HepG2 (cell line): ENCODE results near the gene LSMEM2. TPM values are rescaled to one million over a fixed set of nuclear protein-coding genes. Genes with fewer than 3 reads are reported as not detected.

Experiments used
- FOXJ3 ChIP-seq: sonication (generic); formaldehyde crosslinking; IDR thresholded peaks from 2 replicates; pipeline ENCODE4 v1.4.0; 2020; ENCODE audit warnings: missing genetic modification reagents, mild to moderate bottlenecking, borderline replicate concordance
- HNRNPL ChIP-seq: fragments of 200-400 bp; formaldehyde crosslinking; IDR thresholded peaks from 2 replicates; pipeline ENCODE4 v1.6.1; 2017; ENCODE audit warnings: mild to moderate bottlenecking, low read depth, low read length
- HOXA7 ChIP-seq: sonication (generic); formaldehyde crosslinking; IDR thresholded peaks from 2 replicates; pipeline ENCODE4 v1.8.1; 2022; ENCODE audit warnings: mild to moderate bottlenecking, missing genetic modification reagents, moderate library complexity
- KDM4B ChIP-seq: sonication (generic); formaldehyde crosslinking; IDR thresholded peaks from 2 replicates; pipeline ENCODE4 v1.4.0; 2020; ENCODE audit warnings: missing genetic modification reagents
- KLF16 ChIP-seq, 2 experiments: sonication (generic) in 1 of 2; formaldehyde crosslinking in 1 of 2; IDR thresholded peaks; 2 replicates each; pipeline versions ENCODE4 v1.6.1 to v1.8.0; 2016 to 2023; ENCODE audit warnings: missing genetic modification reagents in 2 of 2, missing compliant biosample characterization in 1 of 2
- ONECUT2 ChIP-seq: sonication (generic); formaldehyde crosslinking; IDR thresholded peaks from 2 replicates; pipeline ENCODE4 v1.4.0; 2020; ENCODE audit warnings: missing genetic modification reagents
- PAX8 ChIP-seq: sonication (generic); formaldehyde crosslinking; IDR thresholded peaks from 2 replicates; pipeline ENCODE4 v1.8.0; 2022; ENCODE audit warnings: mild to moderate bottlenecking, missing genetic modification reagents, borderline replicate concordance
- SKI ChIP-seq: fragments of 450-650 bp; IDR thresholded peaks from one replicate; pipeline ENCODE4 v1.6.1; 2018; ENCODE audit warnings: mild to moderate bottlenecking; ENCODE audit not compliant: partially characterized antibody
- SNRNP70 ChIP-seq: fragments of 200-400 bp; formaldehyde crosslinking; IDR thresholded peaks from 2 replicates; pipeline ENCODE4 v1.6.1; 2017; ENCODE audit warnings: mild to moderate bottlenecking, low read depth, low read length, moderate library complexity
- ZFP1 ChIP-seq: IDR thresholded peaks from 2 replicates; pipeline ENCODE4 v1.6.1; 2016
- ZNF24 ChIP-seq: fragments of 450-650 bp; IDR thresholded peaks from 2 replicates; pipeline ENCODE4 v1.6.1; 2017; ENCODE audit warnings: antibody characterized with exemption, mild to moderate bottlenecking
- ZNF543 ChIP-seq: sonication (generic); formaldehyde crosslinking; IDR thresholded peaks from 2 replicates; pipeline ENCODE4 v1.4.0; 2020; ENCODE audit warnings: mild to moderate bottlenecking, missing genetic modification reagents
- ZNF678 ChIP-seq: sonication (generic); formaldehyde crosslinking; IDR thresholded peaks from 2 replicates; pipeline ENCODE4 v1.4.0; 2020; ENCODE audit warnings: mild to moderate bottlenecking, missing genetic modification reagents
- polyA plus RNA-seq, 8 experiments: library from polyadenylated mRNA; depleted of rRNA in 3 of 8; stranded (reverse) in 7 of 8; unstranded in 1 of 8; fragments of >200 nt; fragmentation: Illumina TruSeq in 4 of 8; extraction: Trizol in 4 of 8; gene quantifications; 2 replicates each; pipeline versions ENCODE4 v1.2.1 to v1.2.3, GENCODE V29; 2011 to 2016; ENCODE audit warnings: low read depth in 4 of 8, missing spikeins in 1 of 8, mixed read lengths in 1 of 8; ENCODE audit not compliant: insufficient read depth in 1 of 8
- total RNA-seq, 5 experiments: library from RNA; depleted of rRNA; stranded (reverse); fragments of >200 nt; fragmentation: Illumina TruSeq; extraction: Trizol; gene quantifications; 2 replicates each; pipeline ENCODE4 v1.2.3, GENCODE V29; 2016; ENCODE audit warnings: low read depth in 1 of 5
- TF ChIP-seq, protein P1 (sequence below): sonication (generic); IDR thresholded peaks from 2 replicates; pipeline ENCODE4 v1.6.1; 2016; ENCODE audit warnings: low read depth, borderline replicate concordance
- TF ChIP-seq, protein P2 (sequence below): sonication (generic); formaldehyde crosslinking; IDR thresholded peaks from 2 replicates; pipeline ENCODE4 v1.4.0; 2020; ENCODE audit warnings: missing genetic modification reagents
- TF ChIP-seq, protein P3 (sequence below): sonication (generic); formaldehyde crosslinking; IDR thresholded peaks from 2 replicates; pipeline ENCODE4 v1.5.0; 2020; ENCODE audit warnings: mild to moderate bottlenecking, missing genetic modification reagents, moderate library complexity
- TF ChIP-seq, protein P4 (sequence below): sonication (generic); formaldehyde crosslinking; IDR thresholded peaks from 2 replicates; pipeline ENCODE4 v1.5.0; 2020; ENCODE audit warnings: missing genetic modification reagents
- TF ChIP-seq, protein P5 (sequence below): sonication (generic); formaldehyde crosslinking; IDR thresholded peaks from 2 replicates; pipeline ENCODE4 v1.4.0; 2020; ENCODE audit warnings: missing genetic modification reagents
- TF ChIP-seq, protein P6 (sequence below): sonication (generic); formaldehyde crosslinking; IDR thresholded peaks from 2 replicates; pipeline ENCODE4 v1.5.1; 2020; ENCODE audit warnings: missing genetic modification reagents, mild to moderate bottlenecking, borderline replicate concordance
- TF ChIP-seq, protein P7 (sequence below): IDR thresholded peaks from 2 replicates; pipeline ENCODE4 v1.6.1; 2016; ENCODE audit warnings: missing compliant biosample characterization, missing genetic modification reagents, borderline replicate concordance
- TF ChIP-seq, protein P8 (sequence below): sonication (generic); formaldehyde crosslinking; IDR thresholded peaks from 2 replicates; pipeline ENCODE4 v1.4.0; 2020; ENCODE audit warnings: missing genetic modification reagents

The LSMEM2 gene
- total and polyA plus RNA-seq, 2 of the 13 experiments (the other 11 are each of a cell fraction or from before 2014, with no cell fraction given) = 0.07 to 0.41 TPM

DNA sequence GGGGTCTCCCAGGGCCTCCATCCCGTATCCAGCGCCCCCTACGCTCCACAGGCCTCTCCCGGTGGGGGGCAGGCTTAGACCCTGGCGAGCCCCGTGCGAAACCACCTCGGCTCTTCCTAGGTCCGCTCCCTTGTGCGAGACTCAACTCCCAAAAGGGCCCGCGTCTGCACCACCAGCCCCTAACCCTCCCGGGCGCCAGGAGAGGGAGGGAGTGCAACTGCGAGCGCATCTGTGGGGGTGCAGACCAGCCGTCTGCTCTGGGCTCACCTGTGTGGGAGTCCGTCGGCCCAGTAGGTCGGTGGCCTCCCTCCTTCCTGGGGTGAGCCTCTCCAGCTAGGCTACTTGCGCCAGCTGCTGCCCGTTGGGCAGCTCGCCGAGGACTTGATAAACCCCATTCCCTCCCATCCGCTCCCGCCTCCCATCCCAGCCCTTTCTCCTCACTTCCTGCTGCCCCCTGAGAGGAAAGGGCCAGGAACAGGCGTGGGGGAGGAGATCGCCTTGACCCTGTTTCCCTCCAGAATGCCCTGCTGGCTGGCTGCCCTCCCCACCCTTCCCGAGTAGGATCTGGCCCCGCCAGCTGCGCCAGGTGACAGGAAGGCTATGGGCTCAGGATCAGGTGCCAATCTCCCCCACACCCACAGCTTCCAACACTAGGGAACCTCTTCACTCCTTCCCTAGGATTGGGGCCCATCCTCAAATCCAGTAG, 43.7 kb downstream of the LSMEM2 start, which contains the start of gene HYAL2 (continued):
- TF ChIP-seq, protein P1, sequence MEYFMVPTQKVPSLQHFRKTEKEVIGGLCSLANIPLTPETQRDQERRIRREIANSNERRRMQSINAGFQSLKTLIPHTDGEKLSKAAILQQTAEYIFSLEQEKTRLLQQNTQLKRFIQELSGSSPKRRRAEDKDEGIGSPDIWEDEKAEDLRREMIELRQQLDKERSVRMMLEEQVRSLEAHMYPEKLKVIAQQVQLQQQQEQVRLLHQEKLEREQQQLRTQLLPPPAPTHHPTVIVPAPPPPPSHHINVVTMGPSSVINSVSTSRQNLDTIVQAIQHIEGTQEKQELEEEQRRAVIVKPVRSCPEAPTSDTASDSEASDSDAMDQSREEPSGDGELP = 0 out of 2 replicates have a peak, but pooled peaks have one; percentile 33
- TF ChIP-seq HNRNPL (0 out of 2 replicates have a peak, but pooled peaks have one; percentile 56), ONECUT2 (CRISPR knock-in tag) (no peak), PAX8 (0 out of 2 replicates have a peak, but pooled peaks have one; percentile 27), FOXJ3 (CRISPR knock-in tag) (no peak), KLF16 (CRISPR knock-in tag; IDR thresholded peaks at IDR 0.05) (no peak), ZNF678 (CRISPR knock-in tag) (no peak), KDM4B (no peak), ZNF24 (no peak), SKI (no peak), SNRNP70 (no peak), ZNF543 (0 out of 2 replicates have a peak, but pooled peaks have one; percentile 31), ZFP1 (CRISPR knock-in tag) (no peak), HOXA7 (CRISPR knock-in tag) (no peak)
- TF ChIP-seq, protein P2, sequence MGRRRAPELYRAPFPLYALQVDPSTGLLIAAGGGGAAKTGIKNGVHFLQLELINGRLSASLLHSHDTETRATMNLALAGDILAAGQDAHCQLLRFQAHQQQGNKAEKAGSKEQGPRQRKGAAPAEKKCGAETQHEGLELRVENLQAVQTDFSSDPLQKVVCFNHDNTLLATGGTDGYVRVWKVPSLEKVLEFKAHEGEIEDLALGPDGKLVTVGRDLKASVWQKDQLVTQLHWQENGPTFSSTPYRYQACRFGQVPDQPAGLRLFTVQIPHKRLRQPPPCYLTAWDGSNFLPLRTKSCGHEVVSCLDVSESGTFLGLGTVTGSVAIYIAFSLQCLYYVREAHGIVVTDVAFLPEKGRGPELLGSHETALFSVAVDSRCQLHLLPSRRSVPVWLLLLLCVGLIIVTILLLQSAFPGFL (CRISPR knock-in tag) = no peak
- TF ChIP-seq, protein P3, sequence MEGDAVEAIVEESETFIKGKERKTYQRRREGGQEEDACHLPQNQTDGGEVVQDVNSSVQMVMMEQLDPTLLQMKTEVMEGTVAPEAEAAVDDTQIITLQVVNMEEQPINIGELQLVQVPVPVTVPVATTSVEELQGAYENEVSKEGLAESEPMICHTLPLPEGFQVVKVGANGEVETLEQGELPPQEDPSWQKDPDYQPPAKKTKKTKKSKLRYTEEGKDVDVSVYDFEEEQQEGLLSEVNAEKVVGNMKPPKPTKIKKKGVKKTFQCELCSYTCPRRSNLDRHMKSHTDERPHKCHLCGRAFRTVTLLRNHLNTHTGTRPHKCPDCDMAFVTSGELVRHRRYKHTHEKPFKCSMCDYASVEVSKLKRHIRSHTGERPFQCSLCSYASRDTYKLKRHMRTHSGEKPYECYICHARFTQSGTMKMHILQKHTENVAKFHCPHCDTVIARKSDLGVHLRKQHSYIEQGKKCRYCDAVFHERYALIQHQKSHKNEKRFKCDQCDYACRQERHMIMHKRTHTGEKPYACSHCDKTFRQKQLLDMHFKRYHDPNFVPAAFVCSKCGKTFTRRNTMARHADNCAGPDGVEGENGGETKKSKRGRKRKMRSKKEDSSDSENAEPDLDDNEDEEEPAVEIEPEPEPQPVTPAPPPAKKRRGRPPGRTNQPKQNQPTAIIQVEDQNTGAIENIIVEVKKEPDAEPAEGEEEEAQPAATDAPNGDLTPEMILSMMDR = no peak
- TF ChIP-seq, protein P4, sequence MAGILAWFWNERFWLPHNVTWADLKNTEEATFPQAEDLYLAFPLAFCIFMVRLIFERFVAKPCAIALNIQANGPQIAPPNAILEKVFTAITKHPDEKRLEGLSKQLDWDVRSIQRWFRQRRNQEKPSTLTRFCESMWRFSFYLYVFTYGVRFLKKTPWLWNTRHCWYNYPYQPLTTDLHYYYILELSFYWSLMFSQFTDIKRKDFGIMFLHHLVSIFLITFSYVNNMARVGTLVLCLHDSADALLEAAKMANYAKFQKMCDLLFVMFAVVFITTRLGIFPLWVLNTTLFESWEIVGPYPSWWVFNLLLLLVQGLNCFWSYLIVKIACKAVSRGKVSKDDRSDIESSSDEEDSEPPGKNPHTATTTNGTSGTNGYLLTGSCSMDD (CRISPR knock-in tag) = no peak
- TF ChIP-seq, protein P5, sequence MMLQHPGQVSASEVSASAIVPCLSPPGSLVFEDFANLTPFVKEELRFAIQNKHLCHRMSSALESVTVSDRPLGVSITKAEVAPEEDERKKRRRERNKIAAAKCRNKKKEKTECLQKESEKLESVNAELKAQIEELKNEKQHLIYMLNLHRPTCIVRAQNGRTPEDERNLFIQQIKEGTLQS (CRISPR knock-in tag) = peak; percentile 19; the same call in 1 of the 2 replicates
- TF ChIP-seq, protein P6, sequence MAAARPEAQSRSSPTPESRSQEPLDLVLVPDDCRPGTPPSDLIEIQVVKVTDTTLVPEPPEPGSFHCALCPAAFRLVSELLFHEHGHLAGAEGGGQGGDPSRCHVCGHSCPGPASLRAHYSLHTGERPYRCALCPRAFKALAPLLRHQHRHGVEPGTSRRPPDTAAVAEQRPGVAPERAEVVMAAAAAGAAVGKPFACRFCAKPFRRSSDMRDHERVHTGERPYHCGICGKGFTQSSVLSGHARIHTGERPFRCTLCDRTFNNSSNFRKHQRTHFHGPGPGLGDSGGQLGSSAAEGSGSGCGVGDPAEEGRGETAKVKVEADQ (CRISPR knock-in tag) = no peak
- TF ChIP-seq, protein P7, sequence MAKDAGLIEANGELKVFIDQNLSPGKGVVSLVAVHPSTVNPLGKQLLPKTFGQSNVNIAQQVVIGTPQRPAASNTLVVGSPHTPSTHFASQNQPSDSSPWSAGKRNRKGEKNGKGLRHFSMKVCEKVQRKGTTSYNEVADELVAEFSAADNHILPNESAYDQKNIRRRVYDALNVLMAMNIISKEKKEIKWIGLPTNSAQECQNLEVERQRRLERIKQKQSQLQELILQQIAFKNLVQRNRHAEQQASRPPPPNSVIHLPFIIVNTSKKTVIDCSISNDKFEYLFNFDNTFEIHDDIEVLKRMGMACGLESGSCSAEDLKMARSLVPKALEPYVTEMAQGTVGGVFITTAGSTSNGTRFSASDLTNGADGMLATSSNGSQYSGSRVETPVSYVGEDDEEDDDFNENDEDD (CRISPR knock-in tag) = peak; percentile 14; the same call in 1 of the 2 replicates
- TF ChIP-seq, protein P8, sequence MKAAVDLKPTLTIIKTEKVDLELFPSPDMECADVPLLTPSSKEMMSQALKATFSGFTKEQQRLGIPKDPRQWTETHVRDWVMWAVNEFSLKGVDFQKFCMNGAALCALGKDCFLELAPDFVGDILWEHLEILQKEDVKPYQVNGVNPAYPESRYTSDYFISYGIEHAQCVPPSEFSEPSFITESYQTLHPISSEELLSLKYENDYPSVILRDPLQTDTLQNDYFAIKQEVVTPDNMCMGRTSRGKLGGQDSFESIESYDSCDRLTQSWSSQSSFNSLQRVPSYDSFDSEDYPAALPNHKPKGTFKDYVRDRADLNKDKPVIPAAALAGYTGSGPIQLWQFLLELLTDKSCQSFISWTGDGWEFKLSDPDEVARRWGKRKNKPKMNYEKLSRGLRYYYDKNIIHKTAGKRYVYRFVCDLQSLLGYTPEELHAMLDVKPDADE = no peak
